ENCODE data around the gene CACNA1B.

CACNA1B gene

GRCh38 chr9:137924169-137924568 is 46.6 kb downstream of the CACNA1B start:
- DNase-seq = no peak

DNA sequence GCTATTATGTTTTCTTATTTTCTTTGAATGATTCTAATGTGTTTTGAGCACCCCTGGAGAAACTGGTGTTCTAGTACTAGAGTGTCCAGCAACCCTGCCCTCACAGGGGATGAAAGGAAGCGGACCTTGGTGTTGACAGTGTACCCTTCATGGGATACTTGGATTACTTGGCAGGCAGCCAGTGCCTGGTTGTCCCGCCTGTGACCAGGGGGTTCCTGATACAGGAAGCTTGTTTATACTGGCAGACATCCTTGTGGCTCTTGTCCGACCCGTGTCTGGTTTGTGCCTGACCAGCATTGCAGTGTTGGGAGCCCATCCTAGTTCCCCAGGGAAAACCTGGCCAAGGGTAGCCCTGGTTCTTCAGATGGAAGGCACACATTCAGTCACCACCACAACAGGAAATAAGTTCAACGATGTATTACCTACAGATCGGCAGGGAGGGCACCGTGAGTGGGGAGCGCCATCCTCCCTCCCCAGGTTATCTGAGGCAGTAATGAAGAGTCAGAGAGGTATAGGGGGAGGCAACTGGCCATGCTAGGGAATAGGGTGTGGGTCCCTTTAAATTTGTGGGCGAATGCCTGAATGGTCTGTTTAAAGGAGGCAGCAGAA is 47.3 kb downstream of the CACNA1B start:
- DNase-seq = no peak

DNA sequence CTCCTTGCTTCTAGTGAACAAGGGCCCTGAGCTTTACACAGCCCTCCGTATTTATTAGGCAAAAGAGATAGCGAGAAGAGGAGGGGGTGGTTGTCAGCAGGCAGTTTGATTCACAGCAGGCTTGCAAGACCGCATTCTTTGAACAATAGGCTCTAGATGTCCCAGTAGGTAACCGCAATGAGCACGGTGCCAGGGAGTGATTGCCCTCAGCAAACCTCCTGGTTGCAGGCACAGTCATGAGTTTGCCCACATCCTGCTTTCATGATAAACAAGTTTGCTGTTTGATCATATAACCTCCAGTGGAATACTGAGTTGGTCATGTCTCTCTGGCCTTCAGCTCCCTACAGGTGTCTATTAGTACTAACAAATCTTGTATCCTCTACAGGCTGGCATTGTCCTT is 66.1 kb downstream of the CACNA1B start:
- no peak for DNase-seq

- no peak for DNase-seq
These were observed 68.0 kb downstream of the CACNA1B start for GRCh38 chr9:137945581-137945980.

DNA sequence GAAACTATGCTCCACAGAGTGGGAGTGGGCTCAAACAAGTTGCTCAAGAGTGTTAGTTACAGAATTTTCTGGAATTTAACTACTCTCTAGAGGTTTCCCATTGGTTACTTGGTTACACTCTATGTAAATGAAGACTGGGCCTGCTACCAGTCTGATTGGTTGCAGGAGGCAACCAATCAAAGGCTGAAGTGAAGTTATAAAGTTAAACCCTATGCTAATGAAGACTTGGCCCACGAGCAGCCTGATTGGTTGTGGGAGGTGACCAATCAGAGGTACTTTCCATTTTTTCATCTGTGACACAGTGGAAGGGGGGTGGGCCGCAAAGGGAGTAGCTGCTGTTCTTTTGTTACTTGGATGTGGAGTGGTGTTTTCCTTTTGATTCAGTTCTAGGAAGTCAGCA is 69.4 kb downstream of the CACNA1B start:
- DNase-seq = no peak

DNA sequence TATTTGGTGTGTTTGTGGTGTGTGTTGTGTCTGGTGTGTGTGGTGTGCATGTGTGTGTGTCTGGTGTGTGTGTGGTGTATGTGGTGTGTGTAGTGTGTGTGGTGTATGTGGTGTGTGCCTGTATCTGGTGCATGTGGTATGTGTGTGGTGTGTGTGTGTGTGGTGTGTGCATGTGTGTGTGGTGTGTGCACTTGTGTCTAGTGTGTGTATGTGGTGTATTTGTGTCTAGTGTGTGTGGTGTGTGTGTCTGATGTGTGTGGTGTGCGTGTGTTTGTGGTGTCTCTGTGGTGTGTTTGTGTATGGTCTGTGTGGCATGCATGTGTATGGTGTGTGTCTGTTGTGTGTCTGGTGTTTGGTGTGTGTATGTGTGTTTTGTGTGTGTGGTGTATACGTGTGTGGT is 71.1 kb downstream of the CACNA1B start:
- DNase-seq = no peak

DNA sequence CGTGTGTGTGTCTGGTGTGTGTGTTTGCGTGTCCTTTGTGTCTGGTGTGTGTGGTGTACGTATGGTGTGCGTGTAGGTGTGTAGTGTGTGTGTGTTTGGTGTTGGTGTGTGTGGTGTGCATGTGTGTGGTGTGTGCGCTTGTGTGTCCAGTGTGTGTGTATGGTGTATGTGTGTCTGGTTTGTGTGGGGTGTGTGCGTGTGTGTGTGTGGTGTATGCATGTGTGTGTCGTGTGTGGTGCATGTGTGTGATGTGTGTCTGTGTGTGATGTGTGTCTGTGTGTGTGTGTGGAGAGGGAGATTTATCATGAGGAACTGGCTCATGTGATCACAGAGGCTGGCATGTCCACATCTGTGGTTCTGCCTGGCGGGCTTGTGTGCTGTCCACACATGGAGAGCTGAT is 71.7 kb downstream of the CACNA1B start:
- DNase-seq = no peak

DNA sequence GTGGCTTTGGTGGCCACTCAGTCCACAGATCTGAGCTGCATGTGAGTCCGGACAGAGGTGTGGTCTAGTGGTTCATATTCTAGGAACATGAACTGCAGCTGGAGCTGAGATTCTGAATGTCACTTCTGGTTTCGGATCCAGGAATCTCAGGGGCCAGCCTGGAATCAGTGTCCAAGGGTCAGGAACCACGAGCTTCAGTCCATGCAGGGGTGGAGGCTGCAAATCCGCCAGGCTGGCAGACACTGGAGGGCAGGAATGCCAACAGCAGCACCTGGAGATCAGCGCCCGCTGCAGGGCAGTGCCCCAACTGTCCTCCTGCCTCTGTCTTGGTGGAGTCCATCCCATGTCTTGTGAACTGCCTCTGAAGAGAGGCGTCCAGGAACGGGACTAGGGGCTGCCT is 73.5 kb downstream of the CACNA1B start:
- no peak for DNase-seq

DNA sequence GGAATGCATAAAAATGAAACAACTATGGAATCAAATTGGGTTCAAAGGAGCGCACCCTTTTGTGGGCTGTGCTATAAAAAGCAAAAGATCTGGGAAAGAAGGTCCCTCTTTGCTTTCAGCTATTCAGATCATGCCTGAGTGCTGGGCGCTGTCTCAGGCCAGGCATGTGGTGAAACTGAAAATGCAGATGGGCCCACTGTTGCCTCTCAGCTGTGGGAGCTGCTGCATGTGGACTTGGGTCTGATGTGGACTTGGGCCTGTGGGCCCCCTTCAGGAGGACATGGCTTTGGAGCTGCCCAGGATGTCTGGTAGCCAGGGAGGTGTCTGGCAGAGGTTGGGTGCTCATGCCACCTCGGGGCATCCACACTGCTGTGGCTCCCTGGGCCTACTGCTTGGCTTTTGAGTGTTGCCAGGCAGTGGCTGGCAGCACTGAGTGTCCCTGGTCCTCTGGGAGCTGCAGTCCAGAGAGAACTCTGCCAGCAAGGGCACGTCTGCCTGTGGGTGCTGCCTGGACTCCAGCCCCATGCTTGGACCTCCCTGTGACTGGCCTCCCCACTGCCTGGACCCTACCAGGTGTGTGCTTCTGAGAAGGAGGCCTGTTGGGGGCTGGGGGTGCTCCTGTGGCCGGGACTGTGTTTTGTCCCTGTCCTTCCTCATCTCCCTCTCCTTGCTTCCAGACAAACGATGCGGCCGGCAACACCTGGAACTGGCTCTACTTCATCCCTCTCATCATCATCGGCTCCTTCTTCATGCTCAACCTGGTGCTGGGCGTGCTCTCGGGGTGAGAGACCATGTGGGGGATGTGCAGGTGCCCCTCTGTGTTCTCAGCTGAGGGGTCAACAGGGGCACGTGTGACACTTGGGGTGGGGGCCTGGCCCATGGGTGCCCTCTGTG is 74.3 kb downstream of the CACNA1B start:
- no peak for DNase-seq

- DNase-seq = no peak
These were observed 75.5 kb downstream of the CACNA1B start for GRCh38 chr9:137952976-137953666.

DNA sequence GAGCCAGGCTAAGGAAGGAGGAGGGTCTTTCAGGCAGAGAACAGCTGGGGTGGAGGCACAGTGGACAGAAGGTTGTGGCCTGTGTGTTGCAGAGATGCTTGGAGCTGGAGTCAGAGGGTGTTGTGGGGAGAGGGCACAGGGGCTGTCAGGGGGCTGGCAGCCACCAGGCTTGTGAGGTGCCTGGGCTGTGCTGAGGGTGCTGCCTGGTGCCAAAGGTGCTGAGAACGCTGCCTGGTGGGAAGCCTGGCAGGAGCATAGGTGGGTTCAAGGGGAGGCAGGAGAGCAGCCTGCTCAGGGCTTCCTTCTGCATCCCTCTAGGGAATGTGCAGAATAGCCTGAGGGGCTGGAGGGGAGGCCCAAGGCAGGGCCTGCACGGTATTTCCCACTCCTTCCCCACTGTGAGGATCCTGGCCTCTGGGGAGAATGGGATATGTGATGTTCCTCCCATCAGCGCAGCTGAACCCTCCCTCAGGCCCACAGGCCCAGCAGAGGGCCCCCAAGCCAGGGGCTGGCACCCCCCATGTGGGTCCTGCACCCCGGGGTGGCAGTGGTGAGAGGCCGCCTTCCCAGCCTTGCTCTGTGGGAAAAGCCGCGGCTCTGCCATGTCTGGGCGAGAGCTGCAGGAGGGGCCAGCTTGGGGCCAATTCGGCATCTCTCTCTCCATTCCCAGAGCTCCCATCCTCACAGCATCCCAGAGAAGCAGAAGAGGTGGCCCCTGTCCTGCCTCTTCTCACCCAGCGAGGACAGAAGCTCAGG is 76.3 kb downstream of the CACNA1B start:
- DNase-seq = no peak

- no peak for DNase-seq
These were observed 77.6 kb downstream of the CACNA1B start for GRCh38 chr9:137955224-137955570.

DNA sequence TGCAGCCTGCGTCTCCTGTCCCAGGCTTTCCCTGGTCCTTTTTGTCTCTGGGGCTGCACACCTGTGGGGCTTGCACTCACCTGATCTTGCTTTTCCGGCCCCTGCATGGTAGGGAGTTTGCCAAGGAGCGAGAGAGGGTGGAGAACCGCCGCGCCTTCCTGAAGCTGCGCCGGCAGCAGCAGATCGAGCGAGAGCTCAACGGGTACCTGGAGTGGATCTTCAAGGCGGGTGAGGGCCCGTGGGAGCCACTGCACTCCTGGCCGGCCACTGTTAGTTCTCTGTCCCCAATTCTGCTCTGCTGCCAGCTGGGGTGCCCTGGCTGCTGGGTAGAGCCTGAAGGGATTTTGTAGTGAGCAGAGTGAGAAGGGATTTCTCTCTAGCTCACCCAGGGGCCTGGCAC is 78.0 kb downstream of the CACNA1B start:
- no peak for DNase-seq

DNA sequence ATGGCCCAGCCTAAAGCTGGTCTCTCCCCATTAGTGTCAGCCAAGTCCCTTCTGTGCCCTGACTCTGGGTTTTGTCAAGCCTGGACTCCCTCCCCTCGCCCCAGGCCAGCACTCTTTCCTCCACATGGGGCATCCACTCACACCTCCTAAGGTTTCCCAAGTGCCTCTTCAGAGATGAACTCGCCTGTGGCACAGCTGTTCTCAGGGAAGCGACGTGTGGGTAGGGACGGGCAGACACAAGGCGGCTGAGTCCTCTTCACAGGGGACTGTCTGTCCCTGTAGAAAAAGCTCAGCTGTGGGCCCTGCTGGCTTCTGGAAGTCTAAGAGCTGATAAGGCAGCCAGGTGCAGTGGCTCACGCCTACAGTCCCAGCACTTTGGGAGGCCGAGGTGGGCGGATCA is 78.5 kb downstream of the CACNA1B start:
- DNase-seq = no peak

DNA sequence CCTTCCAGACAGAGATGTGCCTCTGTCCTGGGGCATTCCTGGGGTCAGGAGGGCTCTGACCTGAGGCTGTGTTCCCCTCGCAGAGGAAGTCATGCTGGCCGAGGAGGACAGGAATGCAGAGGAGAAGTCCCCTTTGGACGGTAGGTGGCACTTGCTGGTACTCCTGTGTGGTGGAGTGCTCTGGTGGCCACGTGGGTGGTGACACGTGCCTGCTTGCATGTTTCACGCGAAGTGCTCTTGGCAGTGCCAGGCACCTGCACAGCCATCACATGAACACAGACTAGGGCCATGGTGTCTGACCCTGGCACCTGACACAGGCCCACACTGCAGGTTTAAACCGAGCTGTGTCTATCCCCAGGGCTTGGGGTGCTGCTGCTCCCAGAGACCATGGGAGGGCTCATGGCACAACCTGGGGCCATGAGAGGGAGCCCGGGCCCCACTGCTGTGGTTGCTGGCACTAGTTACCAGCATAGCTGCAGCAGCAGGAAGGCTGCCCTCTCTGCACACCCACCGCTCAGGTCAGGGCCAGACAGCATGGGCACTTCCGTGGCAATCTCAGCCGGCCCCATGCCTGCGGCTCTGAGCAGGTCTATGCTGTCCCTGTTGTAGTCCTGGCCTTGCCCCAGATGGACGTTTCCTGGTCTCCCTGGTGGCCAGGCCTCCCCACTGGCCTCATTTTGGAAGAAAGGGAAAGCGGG is 79.3 kb downstream of the CACNA1B start:
- no peak for DNase-seq

DNA sequence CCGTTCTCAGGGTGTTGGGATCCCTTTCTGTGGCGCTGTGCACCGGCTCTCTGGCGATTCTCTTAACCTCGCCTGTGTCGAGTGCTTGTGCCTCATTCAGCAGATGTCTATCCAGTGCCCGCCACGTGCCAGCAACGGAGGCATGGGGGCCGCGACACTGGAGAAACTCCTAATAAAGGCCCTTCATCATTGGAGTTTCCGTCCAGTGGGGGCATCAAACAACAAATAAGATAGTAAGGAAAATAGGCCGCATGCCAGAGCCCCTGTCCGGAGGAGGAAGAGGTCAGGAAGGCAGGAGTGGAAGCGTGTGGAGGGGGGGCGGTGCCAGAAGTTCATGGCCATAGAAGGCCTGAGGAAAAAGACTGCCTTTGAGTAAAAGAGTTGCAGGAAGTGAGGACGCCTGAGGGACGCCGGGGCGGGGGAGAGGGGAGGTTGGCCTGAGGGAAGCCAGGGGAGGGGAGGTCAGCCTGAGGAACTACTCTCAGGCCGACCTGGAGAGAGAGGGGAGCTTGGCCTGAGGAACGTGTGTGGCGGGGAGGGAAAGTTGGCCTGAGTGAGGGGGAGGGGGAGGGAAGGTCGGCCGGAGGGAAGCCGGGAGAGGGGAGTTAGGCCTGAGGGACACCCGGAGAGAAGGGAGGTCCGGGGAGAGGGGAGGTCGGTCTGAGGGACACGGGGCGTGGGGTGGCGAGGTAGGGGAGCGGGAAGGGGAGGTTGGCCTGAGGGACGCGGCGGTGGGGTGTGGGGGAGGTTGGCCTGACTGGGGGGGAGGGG is 82.2 kb downstream of the CACNA1B start:
- no peak for DNase-seq

GRCh38 chr9:137960496-137960895 is 82.9 kb downstream of the CACNA1B start:
- DNase-seq = no peak

- no peak for DNase-seq
These were observed 85.9 kb downstream of the CACNA1B start for GRCh38 chr9:137963525-137963924.

DNA sequence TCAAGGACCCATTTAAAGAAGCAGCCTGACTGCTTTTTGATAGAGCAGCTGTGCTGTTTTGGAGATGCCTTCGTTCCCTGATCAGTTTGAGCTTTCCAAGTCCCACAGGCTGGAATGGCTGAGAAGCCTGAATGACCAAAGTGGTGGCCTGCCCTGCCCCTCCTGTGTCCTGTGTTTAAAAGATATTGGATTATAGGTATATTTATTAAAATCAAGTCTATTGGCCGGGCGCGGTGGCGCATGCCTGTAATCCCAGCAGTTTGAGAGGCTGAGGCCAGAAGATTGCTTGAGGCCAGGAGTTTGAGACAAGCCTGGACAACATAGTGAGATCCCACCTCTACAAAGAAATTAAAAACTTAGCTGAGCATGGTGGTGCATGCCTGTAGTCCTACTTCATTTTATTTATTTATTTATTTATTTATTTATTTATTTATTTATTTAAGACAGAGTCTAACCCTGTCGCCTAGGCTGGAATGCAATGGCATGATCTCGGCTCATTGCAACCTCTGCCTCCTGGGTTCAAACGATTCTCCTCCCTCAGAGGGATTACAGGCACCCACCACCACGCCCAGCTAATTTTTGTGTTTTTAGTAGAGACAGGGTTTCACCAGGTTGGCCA is 87.7 kb downstream of the CACNA1B start:
- no peak for DNase-seq

- DNase-seq = no peak
These were observed 89.8 kb downstream of the CACNA1B start for GRCh38 chr9:137967280-137967953.

DNA sequence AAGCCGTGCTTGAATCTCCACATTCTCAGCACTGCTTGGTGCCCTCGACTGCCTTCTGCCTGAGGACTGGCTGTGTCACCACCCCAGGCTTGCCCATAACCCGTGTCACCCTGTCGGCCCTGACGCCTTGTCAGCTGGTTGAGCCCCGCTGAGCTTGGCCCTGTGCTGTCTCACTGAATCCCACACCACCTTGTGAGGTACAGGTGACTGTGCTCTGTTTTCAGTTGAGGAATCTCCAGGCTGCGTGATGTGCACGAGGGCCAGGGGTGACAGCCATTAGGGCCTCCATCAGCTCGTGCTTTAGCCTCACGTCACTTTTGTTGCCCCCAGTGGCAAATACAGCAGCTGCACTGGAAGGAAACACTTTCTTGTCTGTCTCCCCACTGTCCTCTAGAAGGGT is 90.7 kb downstream of the CACNA1B start:
- DNase-seq = no peak

Data from NCI-H2227 treated with DMSO at 0.1 percent for 48 hours (cell line).